Measurements from ENCODE around the gene SNRNP200.

The SNRNP200 gene

GRCh38 chr2:96233880-96234316 is 71.4 kb downstream of the SNRNP200 start:
- Histone ChIP-seq H3K9me3 (ENCODE audit: control insufficient read depth, insufficient read depth, low read depth, low read length) (no peaks in the 10 kb centered on the region), H3K4me1 (ENCODE audit: control insufficient read depth, insufficient read depth, low read length) (no peaks in the 10 kb centered on the region), H3K4me3 (ENCODE audit: low read depth, low read length) (no peak overlapping the region), H3K36me3 (ENCODE audit: control insufficient read depth in 2 of 2, insufficient read depth in 1 of 2, low read length in 2 of 2) (no peaks in the 10 kb centered on the region), H3K27ac (ENCODE audit: extremely low read depth, low read depth, low read length) (no peak overlapping the region)
- CTCF ChIA-PET: interaction anchor here (0.8 to 1.7 kb wide), 4 partner anchors 13 to 59 kb away, joined by 3 to 4 read pairs (median 3); no protein-coding TSS in a partner anchor
- TF ChIP-seq PRDM4 (tag by site-specific recombination; IDR thresholded peaks at IDR 0.05) (no peak), ZNF266 (tag by site-specific recombination; IDR thresholded peaks at IDR 0.05; ENCODE audit: low read depth) (no peak), SP3 (tag by site-specific recombination; IDR thresholded peaks at IDR 0.05) (no peak), ZNF704 (tag by site-specific recombination; IDR thresholded peaks at IDR 0.05) (no peak), PRDM2 (tag by site-specific recombination; IDR thresholded peaks at IDR 0.05; ENCODE audit: borderline replicate concordance) (no peak), ZNF221 (tag by site-specific recombination; IDR thresholded peaks at IDR 0.05; ENCODE audit: borderline replicate concordance) (no peak), ZNF202 (tag by site-specific recombination; IDR thresholded peaks at IDR 0.05; ENCODE audit: borderline replicate concordance) (no peak), PRDM1 (tag by site-specific recombination; IDR thresholded peaks at IDR 0.05) (no peak), ZNF610 (tag by site-specific recombination; IDR thresholded peaks at IDR 0.05; ENCODE audit: borderline replicate concordance) (no peak), ZNF350 (tag by site-specific recombination; IDR thresholded peaks at IDR 0.05) (no peak), ZNF837 (tag by site-specific recombination; IDR thresholded peaks at IDR 0.05) (no peak), GFI1B (tag by site-specific recombination; IDR thresholded peaks at IDR 0.05) (no peak), ZNF664 (tag by site-specific recombination; IDR thresholded peaks at IDR 0.05) (no peak), ZSCAN23 (tag by site-specific recombination; IDR thresholded peaks at IDR 0.05) (no peak), ZEB2 (tag by site-specific recombination; IDR thresholded peaks at IDR 0.05) (no peak)
- TF ChIP-seq, protein P1, sequence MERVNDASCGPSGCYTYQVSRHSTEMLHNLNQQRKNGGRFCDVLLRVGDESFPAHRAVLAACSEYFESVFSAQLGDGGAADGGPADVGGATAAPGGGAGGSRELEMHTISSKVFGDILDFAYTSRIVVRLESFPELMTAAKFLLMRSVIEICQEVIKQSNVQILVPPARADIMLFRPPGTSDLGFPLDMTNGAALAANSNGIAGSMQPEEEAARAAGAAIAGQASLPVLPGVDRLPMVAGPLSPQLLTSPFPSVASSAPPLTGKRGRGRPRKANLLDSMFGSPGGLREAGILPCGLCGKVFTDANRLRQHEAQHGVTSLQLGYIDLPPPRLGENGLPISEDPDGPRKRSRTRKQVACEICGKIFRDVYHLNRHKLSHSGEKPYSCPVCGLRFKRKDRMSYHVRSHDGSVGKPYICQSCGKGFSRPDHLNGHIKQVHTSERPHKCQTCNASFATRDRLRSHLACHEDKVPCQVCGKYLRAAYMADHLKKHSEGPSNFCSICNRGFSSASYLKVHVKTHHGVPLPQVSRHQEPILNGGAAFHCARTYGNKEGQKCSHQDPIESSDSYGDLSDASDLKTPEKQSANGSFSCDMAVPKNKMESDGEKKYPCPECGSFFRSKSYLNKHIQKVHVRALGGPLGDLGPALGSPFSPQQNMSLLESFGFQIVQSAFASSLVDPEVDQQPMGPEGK (tag by site-specific recombination; IDR thresholded peaks at IDR 0.05): no peak
- TF ChIP-seq, protein P2, sequence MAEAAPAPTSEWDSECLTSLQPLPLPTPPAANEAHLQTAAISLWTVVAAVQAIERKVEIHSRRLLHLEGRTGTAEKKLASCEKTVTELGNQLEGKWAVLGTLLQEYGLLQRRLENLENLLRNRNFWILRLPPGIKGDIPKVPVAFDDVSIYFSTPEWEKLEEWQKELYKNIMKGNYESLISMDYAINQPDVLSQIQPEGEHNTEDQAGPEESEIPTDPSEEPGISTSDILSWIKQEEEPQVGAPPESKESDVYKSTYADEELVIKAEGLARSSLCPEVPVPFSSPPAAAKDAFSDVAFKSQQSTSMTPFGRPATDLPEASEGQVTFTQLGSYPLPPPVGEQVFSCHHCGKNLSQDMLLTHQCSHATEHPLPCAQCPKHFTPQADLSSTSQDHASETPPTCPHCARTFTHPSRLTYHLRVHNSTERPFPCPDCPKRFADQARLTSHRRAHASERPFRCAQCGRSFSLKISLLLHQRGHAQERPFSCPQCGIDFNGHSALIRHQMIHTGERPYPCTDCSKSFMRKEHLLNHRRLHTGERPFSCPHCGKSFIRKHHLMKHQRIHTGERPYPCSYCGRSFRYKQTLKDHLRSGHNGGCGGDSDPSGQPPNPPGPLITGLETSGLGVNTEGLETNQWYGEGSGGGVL (tag by site-specific recombination; IDR thresholded peaks at IDR 0.05): no peak
- POLR2A ChIA-PET: interaction anchor here (0.6 to 1.1 kb wide), 2 partner anchors 23 to 25 kb away, joined by 3 to 5 read pairs; partner anchors contain the start of gene STARD7
